SK-N-SH (cell line): ENCODE data around the gene KLF18. TPM values are rescaled to one million over a fixed set of nuclear protein-coding genes. Genes with fewer than 3 reads are reported as not detected.

Source experiments
- CTCF ChIA-PET: fragments of 300-600, 350-600 bp; formaldehyde crosslinking; extraction: SDS; loops from one replicate; lab custom pipeline; 2021; lab: Yijun Ruan, JAX
- POLR2A ChIA-PET: fragments of 350-600 bp; sonication (Branson Sonifier 250); formaldehyde crosslinking; extraction: SDS; loops from one replicate; lab custom pipeline; 2020; ENCODE audit warnings: antibody characterized with exemption, inconsistent platforms; lab: Yijun Ruan, JAX
- DNase-seq: peaks from one replicate; pipeline ENCODE4 v3.0.0; 2012
- H2AFZ ChIP-seq: fragments of 200-600 bp; sonication (generic); 2 replicates; pipeline ENCODE4 v1.8.1; 2016; ENCODE audit warnings: antibody characterized with exemption, mild to moderate bottlenecking, low read depth
- H3F3A ChIP-seq: fragments of 200-600 bp; sonication (generic); replicated peaks from 2 replicates; pipeline ENCODE3; 2016; ENCODE audit warnings: antibody characterized with exemption, mild to moderate bottlenecking; ENCODE audit not compliant: insufficient read depth
- H3K27ac ChIP-seq, 2 experiments: fragments of 200-500 bp in 1 of 2; fragments of 200-600 bp in 1 of 2; sonication (Bioruptor generic) in 1 of 2; sonication (generic), shearing (Covaris generic) in 1 of 2; 2 replicates each; pipeline versions ENCODE4 v1.5.1 to v1.6.1; 2014 to 2016; ENCODE audit warnings: low read depth in 2 of 2, inconsistent platforms in 1 of 2, low read length in 1 of 2, mild to moderate bottlenecking in 1 of 2, mixed read lengths in 1 of 2
- H3K27me3 ChIP-seq: fragments of 200-600 bp; sonication (generic), shearing (Covaris generic); 2 replicates; pipeline ENCODE4 v1.6.1; 2016; ENCODE audit warnings: mixed run types; ENCODE audit not compliant: insufficient read depth
- H3K36me3 ChIP-seq, 2 experiments: fragments of 200-500 bp in 1 of 2; fragments of 200-600 bp in 1 of 2; sonication (Bioruptor generic) in 1 of 2; sonication (generic) in 1 of 2; replicated peaks in 1 of 2; 2 replicates each; pipeline versions ENCODE3 to v1.5.1; 2014 to 2016; ENCODE audit warnings: low read length in 1 of 2, mild to moderate bottlenecking in 1 of 2; ENCODE audit not compliant: insufficient read depth in 2 of 2, control insufficient read depth in 1 of 2
- H3K4me1 ChIP-seq, 2 experiments: fragments of 200-500 bp in 1 of 2; fragments of 200-600 bp in 1 of 2; sonication (Bioruptor generic) in 1 of 2; sonication (generic), shearing (Covaris generic) in 1 of 2; 2 replicates each; pipeline versions ENCODE4 v1.5.1 to v1.6.1; 2014 to 2016; ENCODE audit warnings: low read depth in 1 of 2, low read length in 1 of 2, mixed run types in 1 of 2; ENCODE audit not compliant: insufficient read depth in 2 of 2, control insufficient read depth in 1 of 2
- H3K4me2 ChIP-seq: fragments of 200-600 bp; sonication (generic), shearing (Covaris generic); 2 replicates; pipeline ENCODE4 v1.6.1; 2017; ENCODE audit warnings: mixed run types
- H3K4me3 ChIP-seq, 2 experiments: fragments of 200-500 bp in 1 of 2; fragments of 200-600 bp in 1 of 2; sonication (Bioruptor generic) in 1 of 2; sonication (generic), shearing (Covaris generic) in 1 of 2; 2 replicates each; pipeline versions ENCODE4 v1.5.1 to v1.8.1; 2014 to 2016; ENCODE audit warnings: low read depth in 2 of 2, inconsistent platforms in 1 of 2, low read length in 1 of 2, mild to moderate bottlenecking in 1 of 2, mixed read lengths in 1 of 2, moderate library complexity in 1 of 2
- H3K79me2 ChIP-seq: fragments of 200-600 bp; sonication (generic); 2 replicates; pipeline ENCODE4 v1.8.1; 2017; ENCODE audit warnings: mild to moderate bottlenecking; ENCODE audit not compliant: insufficient read depth
- H3K9ac ChIP-seq: fragments of 200-600 bp; sonication (generic); 2 replicates; pipeline ENCODE4 v1.6.1; 2017; ENCODE audit warnings: mixed run types
- H3K9me2 ChIP-seq: fragments of 200-600 bp; sonication (generic); 2 replicates; pipeline ENCODE4 v1.6.1; 2017; ENCODE audit warnings: mixed run types
- H3K9me3 ChIP-seq: fragments of 200-600 bp; sonication (generic); 2 replicates; pipeline ENCODE4 v1.6.1; 2017; ENCODE audit warnings: mixed run types, mild to moderate bottlenecking, moderate library complexity
- H4K20me1 ChIP-seq: fragments of 200-600 bp; sonication (generic); 2 replicates; pipeline ENCODE4 v1.6.1; 2017; ENCODE audit warnings: mild to moderate bottlenecking, mixed run types; ENCODE audit not compliant: insufficient read depth
- FOXM1 ChIP-seq: IDR thresholded peaks from 2 replicates; pipeline ENCODE4 v1.4.0; 2012; ENCODE audit warnings: low read depth, mild to moderate bottlenecking
- NFIC ChIP-seq: IDR thresholded peaks from 2 replicates; pipeline ENCODE4 v1.4.0; 2012; ENCODE audit warnings: borderline replicate concordance
- POLR2AphosphoS5 ChIP-seq: IDR thresholded peaks from 2 replicates; pipeline ENCODE4 v1.6.1; 2012; ENCODE audit warnings: low read depth, low read length
- RAD21 ChIP-seq: IDR thresholded peaks from 2 replicates; pipeline ENCODE4 v1.6.1; 2012; ENCODE audit warnings: mild to moderate bottlenecking, low read length
- TEAD4 ChIP-seq: IDR thresholded peaks from 2 replicates; pipeline ENCODE4 v1.4.0; 2012; ENCODE audit warnings: mild to moderate bottlenecking, borderline replicate concordance; ENCODE audit not compliant: insufficient read depth
- WGBS: methylation state at CpG from one replicate; pipeline ENCODE4 v1.1.6; 2017; ENCODE audit warnings: low lambda C conversion rate; 5-methylcytosine and 5-hydroxymethylcytosine counted together
- polyA plus RNA-seq, 3 experiments: library from polyadenylated mRNA; depleted of rRNA; stranded (reverse); fragments of >200 nt; gene quantifications; 2 replicates each; pipeline ENCODE4 v1.2.3, GENCODE V29; 2012
- small RNA-seq, 7 experiments: library from RNA; depleted of rRNA; stranded (forward); fragments of <200 nt; gene quantifications; one replicate each; pipeline ENCODE3, GENCODE V24; 2012
- TF ChIP-seq, protein P1 (sequence below): fragments of 150-350 bp; IDR thresholded peaks from 2 replicates; pipeline ENCODE4 v1.6.1; 2017; ENCODE audit warnings: antibody characterized with exemption, low read length, low read depth, borderline replicate concordance
- TF ChIP-seq, protein P2 (sequence below): IDR thresholded peaks from 2 replicates; pipeline ENCODE4 v1.4.0; 2012; ENCODE audit warnings: low read depth, borderline replicate concordance
- TF ChIP-seq, protein P3 (sequence below): IDR thresholded peaks from 2 replicates; pipeline ENCODE4; 2012
- TF ChIP-seq, protein P4 (sequence below): IDR thresholded peaks from 2 replicates; pipeline ENCODE4 v1.4.0; 2012; ENCODE audit warnings: low read depth, borderline replicate concordance

KLF18 gene
- polyA plus RNA-seq, 1 of the 3 experiments (the other 2 are of a cell fraction), result not detected

DNA sequence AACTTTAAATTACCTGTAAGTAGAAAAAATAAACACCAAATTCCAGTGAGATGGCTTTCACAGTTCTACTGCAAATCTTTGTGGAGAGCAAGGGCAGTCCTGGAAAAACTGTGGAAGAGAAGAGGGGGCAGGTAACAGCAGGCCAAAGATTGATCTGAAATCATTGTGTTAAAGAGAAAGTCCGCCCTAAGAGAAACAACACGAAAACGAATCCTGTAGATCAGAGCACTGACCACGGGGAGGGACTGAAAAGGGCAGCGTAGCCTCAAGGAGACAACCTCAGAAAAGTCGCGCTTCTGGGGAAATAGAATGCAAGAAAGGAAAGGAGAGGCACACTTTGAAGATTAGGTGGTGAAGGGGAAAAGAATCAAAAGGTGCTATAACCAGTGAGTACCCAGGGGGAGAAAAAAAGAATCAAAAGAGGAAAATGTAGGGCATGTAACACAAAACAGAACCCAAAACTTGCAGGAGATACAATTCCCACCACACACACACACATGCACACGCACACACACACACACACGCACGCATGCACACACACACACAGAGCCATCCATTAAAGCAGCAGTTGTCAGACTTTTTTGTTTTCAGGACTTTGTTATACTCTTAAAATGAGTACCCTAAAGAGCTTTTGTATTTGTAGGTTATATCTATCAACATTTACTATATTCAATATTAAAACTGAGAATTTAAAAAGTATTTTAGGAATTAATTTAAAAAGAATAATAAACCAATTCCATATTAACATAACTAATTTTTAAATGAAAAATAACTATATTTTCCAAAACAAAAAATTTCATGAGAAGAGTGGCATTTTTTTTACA lies 50.8 kb downstream of the KLF18 start (continued):
- no peak for TF ChIP-seq POLR2AphosphoS5
- TF ChIP-seq, protein P1, sequence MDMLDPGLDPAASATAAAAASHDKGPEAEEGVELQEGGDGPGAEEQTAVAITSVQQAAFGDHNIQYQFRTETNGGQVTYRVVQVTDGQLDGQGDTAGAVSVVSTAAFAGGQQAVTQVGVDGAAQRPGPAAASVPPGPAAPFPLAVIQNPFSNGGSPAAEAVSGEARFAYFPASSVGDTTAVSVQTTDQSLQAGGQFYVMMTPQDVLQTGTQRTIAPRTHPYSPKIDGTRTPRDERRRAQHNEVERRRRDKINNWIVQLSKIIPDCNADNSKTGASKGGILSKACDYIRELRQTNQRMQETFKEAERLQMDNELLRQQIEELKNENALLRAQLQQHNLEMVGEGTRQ, result no peak
- TF ChIP-seq NFIC, result no peak
- TF ChIP-seq, protein P2, sequence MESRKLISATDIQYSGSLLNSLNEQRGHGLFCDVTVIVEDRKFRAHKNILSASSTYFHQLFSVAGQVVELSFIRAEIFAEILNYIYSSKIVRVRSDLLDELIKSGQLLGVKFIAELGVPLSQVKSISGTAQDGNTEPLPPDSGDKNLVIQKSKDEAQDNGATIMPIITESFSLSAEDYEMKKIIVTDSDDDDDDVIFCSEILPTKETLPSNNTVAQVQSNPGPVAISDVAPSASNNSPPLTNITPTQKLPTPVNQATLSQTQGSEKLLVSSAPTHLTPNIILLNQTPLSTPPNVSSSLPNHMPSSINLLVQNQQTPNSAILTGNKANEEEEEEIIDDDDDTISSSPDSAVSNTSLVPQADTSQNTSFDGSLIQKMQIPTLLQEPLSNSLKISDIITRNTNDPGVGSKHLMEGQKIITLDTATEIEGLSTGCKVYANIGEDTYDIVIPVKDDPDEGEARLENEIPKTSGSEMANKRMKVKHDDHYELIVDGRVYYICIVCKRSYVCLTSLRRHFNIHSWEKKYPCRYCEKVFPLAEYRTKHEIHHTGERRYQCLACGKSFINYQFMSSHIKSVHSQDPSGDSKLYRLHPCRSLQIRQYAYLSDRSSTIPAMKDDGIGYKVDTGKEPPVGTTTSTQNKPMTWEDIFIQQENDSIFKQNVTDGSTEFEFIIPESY, result no peak

DNA sequence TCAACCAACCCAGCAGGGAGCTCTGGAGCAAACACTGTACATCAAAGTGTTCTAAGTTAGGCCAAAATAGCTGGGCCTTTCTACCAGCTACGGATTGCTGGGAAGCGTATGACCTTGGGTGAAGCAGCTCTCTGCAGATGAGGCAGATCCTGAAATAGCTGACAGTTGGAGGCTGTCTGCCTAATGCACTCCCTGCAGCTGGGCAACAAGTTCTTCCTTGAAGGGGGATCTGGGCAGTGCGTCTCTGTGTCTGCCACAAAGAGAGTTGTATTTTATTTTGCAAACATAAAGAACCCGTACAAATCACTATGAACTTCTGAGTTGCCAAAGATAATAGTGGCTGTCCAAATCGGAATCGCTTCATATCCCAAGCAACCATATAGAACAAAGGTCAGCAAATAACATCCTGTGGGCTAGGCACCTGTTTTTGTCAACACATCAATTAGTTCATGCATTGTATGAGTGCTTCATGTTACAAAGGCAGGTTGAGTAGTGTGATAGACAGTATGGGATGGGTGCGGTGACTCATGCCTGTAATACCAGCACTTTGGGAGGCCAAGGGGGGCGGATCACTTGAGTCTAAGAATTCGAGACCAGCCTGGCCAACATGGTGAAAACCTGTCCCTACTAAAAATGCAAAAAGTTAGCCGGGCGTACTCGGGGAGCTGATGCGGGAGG lies 51.9 kb downstream of the KLF18 start:
- POLR2A ChIA-PET, result no interaction called here

More for the DNA sequence above, 51.9 kb downstream of the KLF18 start:
- CTCF ChIA-PET, result interaction anchor here (1.7 kb wide), 1 partner anchor 563 kb away, joined by 4 read pairs; no protein-coding TSS in a partner anchor
- no peak for DNase-seq
- H3K36me3 ChIP-seq, result no peaks in the 10 kb centered on the region
- WGBS, result 91% methylated on average over 13 of the region's 13 CpGs
- H3K27ac ChIP-seq, result no peak overlapping the region
- no peaks in the 10 kb centered on the region for H3K27me3 ChIP-seq
- no peaks in the 10 kb centered on the region for H3K9me2 ChIP-seq
- H3F3A ChIP-seq, result peaks cover 8% of the 10 kb centered on the region
- H3K79me2 ChIP-seq, result no peaks in the 10 kb centered on the region
- no peak overlapping the region for H3K4me3 ChIP-seq
- no peaks in the 10 kb centered on the region for H3K9me3 ChIP-seq
- H3K4me1 ChIP-seq, result no peaks in the 10 kb centered on the region
- H3K9ac ChIP-seq, result no peak overlapping the region
- no peaks in the 10 kb centered on the region for H4K20me1 ChIP-seq
- no peak for TF ChIP-seq FOXM1
- TF ChIP-seq RAD21, result no peak
- TF ChIP-seq, protein P3, sequence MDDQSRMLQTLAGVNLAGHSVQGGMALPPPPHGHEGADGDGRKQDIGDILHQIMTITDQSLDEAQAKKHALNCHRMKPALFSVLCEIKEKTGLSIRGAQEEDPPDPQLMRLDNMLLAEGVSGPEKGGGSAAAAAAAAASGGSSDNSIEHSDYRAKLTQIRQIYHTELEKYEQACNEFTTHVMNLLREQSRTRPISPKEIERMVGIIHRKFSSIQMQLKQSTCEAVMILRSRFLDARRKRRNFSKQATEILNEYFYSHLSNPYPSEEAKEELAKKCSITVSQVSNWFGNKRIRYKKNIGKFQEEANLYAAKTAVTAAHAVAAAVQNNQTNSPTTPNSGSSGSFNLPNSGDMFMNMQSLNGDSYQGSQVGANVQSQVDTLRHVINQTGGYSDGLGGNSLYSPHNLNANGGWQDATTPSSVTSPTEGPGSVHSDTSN, result no peak
- no peak for TF ChIP-seq TEAD4
- TF ChIP-seq, protein P4, sequence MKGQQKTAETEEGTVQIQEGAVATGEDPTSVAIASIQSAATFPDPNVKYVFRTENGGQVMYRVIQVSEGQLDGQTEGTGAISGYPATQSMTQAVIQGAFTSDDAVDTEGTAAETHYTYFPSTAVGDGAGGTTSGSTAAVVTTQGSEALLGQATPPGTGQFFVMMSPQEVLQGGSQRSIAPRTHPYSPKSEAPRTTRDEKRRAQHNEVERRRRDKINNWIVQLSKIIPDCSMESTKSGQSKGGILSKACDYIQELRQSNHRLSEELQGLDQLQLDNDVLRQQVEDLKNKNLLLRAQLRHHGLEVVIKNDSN, result no peak
- TF ChIP-seq, all 33 proteins: peak for 0
- Histone ChIP-seq H3K4me2 (no peak overlapping the region), H2AFZ (no peak overlapping the region)

Small RNA genes within 50 kb of the gene (small RNA-seq; reads per million reads assigned to genes)
- gene AL035417.1 (0 reads per million in 7 experiments), gene OOSP1P1 (0 reads per million in 7 experiments), gene RF00019 (0 reads per million in 7 experiments), gene RN7SL479P (0 reads per million in 7 experiments)

Other genes starting within 250 kb of the KLF18 start
- 0.26 and 0.69 TPM in 2 replicates for gene ARTN, start 207.8 kb downstream of the KLF18 start, polyA plus RNA-seq (2012; rRNA removed)
- gene IPO13, start 194.7 kb downstream of the KLF18 start, polyA plus RNA-seq (2012; rRNA removed), result 15.5 and 16.7 TPM in 2 replicates
- gene DPH2, start 171.6 kb downstream of the KLF18 start, polyA plus RNA-seq (2012; rRNA removed), result 76.9 and 97.5 TPM in 2 replicates
- gene ATP6V0B, start 166.7 kb downstream of the KLF18 start, polyA plus RNA-seq (2012; rRNA removed), result 180 and 191 TPM in 2 replicates
- 43.0 and 48.0 TPM in 2 replicates for gene B4GALT2, start 162.4 kb downstream of the KLF18 start, polyA plus RNA-seq (2012; rRNA removed)
- gene CCDC24, start 150.0 kb downstream of the KLF18 start, polyA plus RNA-seq (2012; rRNA removed), result 7.5 and 11.8 TPM in 2 replicates
- gene SLC6A9, start 110.2 kb downstream of the KLF18 start, polyA plus RNA-seq (2012; rRNA removed), result 3.6 and 3.9 TPM in 2 replicates
- gene KLF17, start 22.8 kb downstream of the KLF18 start, polyA plus RNA-seq (2012; rRNA removed), result 0.21 and 0.26 TPM in 2 replicates
- 54.3 and 59.6 TPM in 2 replicates for gene DMAP1, start 71.8 kb upstream of the KLF18 start, polyA plus RNA-seq (2012; rRNA removed)
- gene ERI3, start 213.6 kb upstream of the KLF18 start, polyA plus RNA-seq (2012; rRNA removed), result 60.7 and 68.5 TPM in 2 replicates